ENCODE results near the gene THAP2.
"Not testable (repeated sequence)": the region's sequence is repeated elsewhere in the genome, so short reads cannot be mapped to it uniquely, and the experiment has no call there.

Gene THAP2

DNA sequence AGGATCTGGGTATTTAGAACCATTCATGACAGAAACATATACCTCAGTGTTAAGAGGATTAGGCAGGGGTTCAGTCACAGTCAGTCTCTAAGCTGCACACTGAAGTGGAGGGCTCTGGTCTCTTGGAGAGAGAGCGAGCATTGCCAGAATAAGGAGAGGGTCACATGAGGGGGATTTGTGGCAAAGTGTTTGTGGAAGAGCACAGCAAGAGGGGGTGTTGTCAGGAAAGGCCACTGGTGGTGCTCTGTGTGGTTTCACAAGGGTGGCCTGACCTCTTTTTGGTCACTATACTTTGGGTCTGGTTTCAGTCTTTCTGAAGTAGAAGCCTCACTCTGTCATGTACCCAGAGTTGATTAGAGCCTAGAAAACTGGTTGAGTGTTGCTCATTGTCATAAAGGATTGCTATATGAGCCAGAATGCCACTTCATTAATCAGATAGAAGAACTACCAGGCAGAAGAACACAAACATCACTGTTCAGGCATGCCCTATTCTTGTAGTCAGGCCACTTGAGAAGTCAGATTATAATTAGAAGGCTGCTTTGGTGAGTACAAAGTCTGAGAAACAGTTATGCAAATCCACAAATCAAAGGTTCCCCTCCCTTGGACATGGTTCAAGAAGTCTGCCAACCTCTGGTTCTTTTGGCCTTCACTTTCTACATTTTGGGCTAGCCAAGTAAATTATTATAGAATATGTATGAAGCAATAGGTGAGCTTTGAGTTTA, 30.2 kb downstream of the THAP2 start:
- DNase-seq (ENCODE audit: low read depth): no peak
- TF ChIP-seq, protein P1, sequence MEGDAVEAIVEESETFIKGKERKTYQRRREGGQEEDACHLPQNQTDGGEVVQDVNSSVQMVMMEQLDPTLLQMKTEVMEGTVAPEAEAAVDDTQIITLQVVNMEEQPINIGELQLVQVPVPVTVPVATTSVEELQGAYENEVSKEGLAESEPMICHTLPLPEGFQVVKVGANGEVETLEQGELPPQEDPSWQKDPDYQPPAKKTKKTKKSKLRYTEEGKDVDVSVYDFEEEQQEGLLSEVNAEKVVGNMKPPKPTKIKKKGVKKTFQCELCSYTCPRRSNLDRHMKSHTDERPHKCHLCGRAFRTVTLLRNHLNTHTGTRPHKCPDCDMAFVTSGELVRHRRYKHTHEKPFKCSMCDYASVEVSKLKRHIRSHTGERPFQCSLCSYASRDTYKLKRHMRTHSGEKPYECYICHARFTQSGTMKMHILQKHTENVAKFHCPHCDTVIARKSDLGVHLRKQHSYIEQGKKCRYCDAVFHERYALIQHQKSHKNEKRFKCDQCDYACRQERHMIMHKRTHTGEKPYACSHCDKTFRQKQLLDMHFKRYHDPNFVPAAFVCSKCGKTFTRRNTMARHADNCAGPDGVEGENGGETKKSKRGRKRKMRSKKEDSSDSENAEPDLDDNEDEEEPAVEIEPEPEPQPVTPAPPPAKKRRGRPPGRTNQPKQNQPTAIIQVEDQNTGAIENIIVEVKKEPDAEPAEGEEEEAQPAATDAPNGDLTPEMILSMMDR (IDR thresholded peaks at IDR 0.05; ENCODE audit: control insufficient read depth, insufficient read depth, low read depth, low read length, missing control alignments): no peak
- no peak overlapping the region for H3K4me3 ChIP-seq (ENCODE audit: control insufficient read depth, low read depth, low read length)

DNA sequence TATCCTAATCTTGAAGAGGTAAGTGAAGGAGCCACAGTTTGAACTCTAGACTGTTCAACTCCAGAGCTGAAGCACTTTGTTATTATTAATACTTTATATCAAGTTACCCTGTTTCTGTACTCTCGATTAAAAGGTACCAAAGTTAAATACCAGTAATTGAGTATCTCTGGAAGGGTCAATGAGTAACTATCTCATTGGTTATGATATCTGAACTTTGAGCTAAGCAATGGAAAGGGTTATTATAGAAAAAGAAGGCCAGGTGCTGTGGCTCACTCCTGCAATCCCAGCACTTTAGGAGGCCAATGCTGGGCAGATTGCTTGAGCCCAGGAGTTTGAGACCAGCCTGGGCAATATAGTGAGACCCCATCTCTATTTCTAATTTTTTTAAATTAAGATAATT, 31.7 kb downstream of the THAP2 start:
- TF ChIP-seq, protein P1 (IDR thresholded peaks at IDR 0.05; ENCODE audit: control insufficient read depth, insufficient read depth, low read depth, low read length, missing control alignments): no peak
- no peak for DNase-seq (ENCODE audit: low read depth)
- H3K4me3 ChIP-seq (ENCODE audit: control insufficient read depth, low read depth, low read length): no peak overlapping the region

DNA sequence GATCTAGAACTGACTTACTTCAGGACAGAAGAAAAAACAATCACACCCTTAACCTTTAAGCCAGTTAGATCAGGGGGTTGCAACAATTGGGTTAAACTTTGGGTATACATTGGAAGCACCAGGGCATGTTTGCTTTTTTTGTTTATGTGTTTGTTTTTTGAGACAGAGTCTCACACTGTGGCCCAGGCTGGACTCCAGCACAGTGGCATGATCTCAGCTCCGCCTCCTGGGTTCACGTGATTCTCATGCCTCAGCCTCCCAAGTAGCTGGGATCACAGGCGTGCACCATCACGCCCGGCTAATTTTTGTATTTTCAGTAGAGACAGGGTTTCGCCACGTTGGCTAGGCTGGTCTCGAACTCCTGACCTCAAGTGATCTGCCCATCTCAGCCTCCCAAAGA, 38.1 kb downstream of the THAP2 start:
- DNase-seq (ENCODE audit: low read depth); H3K4me3 ChIP-seq (ENCODE audit: control insufficient read depth, low read depth, low read length): not testable (repeated sequence)

GRCh38 chr12:71702590-71702989, 38.5 kb downstream of the THAP2 start:
- TF ChIP-seq, protein P1 (IDR thresholded peaks at IDR 0.05; ENCODE audit: control insufficient read depth, insufficient read depth, low read depth, low read length, missing control alignments): no peak
- no peak overlapping the region for H3K4me3 ChIP-seq (ENCODE audit: control insufficient read depth, low read depth, low read length)
- DNase-seq (ENCODE audit: low read depth): no peak

- TF ChIP-seq, protein P1 (IDR thresholded peaks at IDR 0.05; ENCODE audit: control insufficient read depth, insufficient read depth, low read depth, low read length, missing control alignments): no peak
- no peak for DNase-seq (ENCODE audit: low read depth)
- H3K4me3 ChIP-seq (ENCODE audit: control insufficient read depth, low read depth, low read length): no peak overlapping the region
Observed at GRCh38 chr12:71703206-71703605, 39.1 kb downstream of the THAP2 start.

DNA sequence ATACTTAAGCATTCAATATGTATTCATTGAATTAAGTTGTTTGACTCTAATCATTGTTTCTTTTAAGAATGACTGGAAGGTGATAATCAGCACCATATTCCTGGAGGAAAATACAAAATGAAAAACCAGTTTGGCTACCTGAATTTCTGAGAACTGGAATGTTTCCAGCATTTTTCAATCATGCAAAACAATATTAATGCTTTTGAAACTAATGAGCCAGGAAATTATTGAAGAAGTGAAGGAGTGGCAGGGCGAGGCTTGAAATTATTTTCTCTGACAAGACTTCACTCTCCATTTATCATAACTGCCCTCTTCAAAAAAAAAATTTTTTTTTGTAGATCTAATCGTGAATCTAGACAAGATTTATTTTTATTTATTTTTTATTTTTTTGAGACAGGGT, 40.8 kb downstream of the THAP2 start:
- TF ChIP-seq, protein P1 (IDR thresholded peaks at IDR 0.05; ENCODE audit: control insufficient read depth, insufficient read depth, low read depth, low read length, missing control alignments): no peak
- H3K4me3 ChIP-seq (ENCODE audit: control insufficient read depth, low read depth, low read length): no peak overlapping the region
- no peak for DNase-seq (ENCODE audit: low read depth)

DNA sequence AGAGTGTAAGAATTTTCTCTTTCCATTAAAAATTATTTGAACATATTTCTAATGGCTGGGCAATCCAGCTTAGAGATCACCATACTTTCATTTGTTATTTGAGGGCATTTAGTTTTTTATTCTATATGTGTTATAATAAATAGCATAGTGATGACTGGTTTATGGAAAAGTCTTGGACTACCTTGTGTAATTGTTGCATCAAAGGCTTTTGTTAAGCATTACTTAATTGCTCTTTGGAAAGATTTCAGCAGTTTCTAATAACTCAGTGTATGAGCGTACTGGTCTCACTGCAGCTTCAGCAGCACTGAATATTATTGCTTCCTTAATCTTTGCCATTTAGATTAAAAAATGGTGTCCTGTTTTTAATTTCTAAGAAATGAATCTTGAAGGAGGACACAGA, 44.6 kb downstream of the THAP2 start:
- H3K4me3 ChIP-seq (ENCODE audit: control insufficient read depth, low read depth, low read length): no peak overlapping the region
- TF ChIP-seq, protein P1 (IDR thresholded peaks at IDR 0.05; ENCODE audit: control insufficient read depth, insufficient read depth, low read depth, low read length, missing control alignments): no peak
- DNase-seq (ENCODE audit: low read depth): no peak

Measured in AG09309 (cell line).